ENCODE data around the gene PKDREJ.
"Not testable (repeated sequence)": the region's sequence is repeated elsewhere in the genome, so short reads cannot be mapped to it uniquely, and the experiment has no call there.

Gene PKDREJ

GRCh38 chr22:46263216-46263590 lies at the start of gene PKDREJ:
TSS of gene PKDREJ (minus strand) at chr22:46263343. CDS start at chr22:46263322, 21 bp downstream.
- DNase-seq = no peak

- not testable (repeated sequence) for DNase-seq
Measured at GRCh38 chr22:46312848-46313247, 49.7 kb upstream of the PKDREJ start.

- DNase-seq = no peak
Measured at GRCh38 chr22:46312056-46312455, 48.9 kb upstream of the PKDREJ start.

GRCh38 chr22:46309526-46310085 lies 46.5 kb upstream of the PKDREJ start:
- DNase-seq = no peak

- DNase-seq = no peak
Measured at GRCh38 chr22:46308283-46308988, 45.3 kb upstream of the PKDREJ start.

GRCh38 chr22:46303347-46303965 lies 40.3 kb upstream of the PKDREJ start:
- no peak for DNase-seq

- DNase-seq = no peak
Measured at GRCh38 chr22:46300491-46300890, 37.3 kb upstream of the PKDREJ start.

GRCh38 chr22:46299101-46299500 lies 36.0 kb upstream of the PKDREJ start:
- DNase-seq = no peak

GRCh38 chr22:46297151-46297812 lies 34.1 kb upstream of the PKDREJ start:
- DNase-seq = no peak

- DNase-seq = peak; percentile 74 to 95 (median 92)
Measured at GRCh38 chr22:46296257-46297150, 33.4 kb upstream of the PKDREJ start, which contains the start of gene GTSE1. TSS of gene GTSE1 (plus strand) at chr22:46296870. CDS start at chr22:46297401, 531 bp downstream.

GRCh38 chr22:46295277-46295971 lies 32.3 kb upstream of the PKDREJ start:
- no peak for DNase-seq

- no peak for DNase-seq
Measured at GRCh38 chr22:46294784-46295183, 31.6 kb upstream of the PKDREJ start.

- peak in 7 of 14 donors; percentile 2 to 44 (median 18) for DNase-seq
Measured at GRCh38 chr22:46293577-46294260, 30.6 kb upstream of the PKDREJ start.

- DNase-seq = peak in 1 of 14 donors; percentile 23
Measured at GRCh38 chr22:46292732-46293131, 29.6 kb upstream of the PKDREJ start.

- no peak for DNase-seq
Measured at GRCh38 chr22:46292173-46292572, 29.0 kb upstream of the PKDREJ start.

- DNase-seq = no peak
Measured at GRCh38 chr22:46290843-46291785, 28.0 kb upstream of the PKDREJ start.

GRCh38 chr22:46290121-46290842 lies 27.1 kb upstream of the PKDREJ start:
- DNase-seq = no peak

- DNase-seq = no peak
Measured at GRCh38 chr22:46289244-46289891, 26.2 kb upstream of the PKDREJ start.
